ENCODE measurements around the gene ACAA1.

The ACAA1 gene

DNA sequence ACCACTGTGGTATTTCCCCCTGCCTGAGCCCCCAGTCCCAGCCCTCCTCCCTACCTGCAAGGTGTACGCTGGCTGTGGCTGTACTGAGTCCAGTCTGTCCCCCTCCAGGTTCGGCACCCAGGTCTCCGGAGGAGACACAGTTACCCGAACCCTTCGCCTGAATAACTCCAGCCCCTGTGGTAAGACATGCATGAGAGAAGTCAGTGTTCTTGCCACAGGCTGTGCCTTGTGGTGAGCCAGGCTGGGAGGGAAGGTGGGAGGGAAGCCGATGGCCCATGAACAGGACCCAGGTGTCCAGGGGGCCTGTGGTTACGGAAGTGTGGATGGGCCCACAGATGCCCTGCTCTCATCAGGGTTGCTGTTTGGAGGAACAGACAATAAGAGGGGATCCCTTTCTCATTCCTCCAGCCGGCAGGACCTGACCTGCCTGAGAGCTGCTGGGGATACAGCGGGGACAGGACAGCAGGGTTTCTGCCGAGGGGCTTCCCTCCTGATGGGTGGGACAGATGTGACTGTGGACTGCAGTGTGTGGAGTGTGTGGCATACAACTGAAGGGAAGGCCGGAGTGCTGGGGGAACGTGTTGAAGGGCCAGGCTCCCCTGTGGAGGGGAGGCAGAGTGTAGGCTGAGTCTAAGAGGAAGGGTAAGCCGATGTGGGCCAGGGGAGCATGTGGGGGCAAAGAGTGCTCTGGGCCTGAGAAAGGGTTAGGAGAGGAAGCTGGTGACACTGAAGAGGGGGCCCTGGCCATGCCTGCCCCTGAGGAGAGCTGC is 21.9 kb downstream of the ACAA1 start:
- Histone ChIP-seq H3K9ac (ENCODE audit: low read depth, low read length) (no peak overlapping the region), H3K27me3 (ENCODE audit: insufficient read depth, low read length) (0 out of 2 replicates have a peak, but pooled peaks cover 4% of the 10 kb centered on the region), H3K4me3 (ENCODE audit: low read length) (no peak overlapping the region), H3K9me3 (ENCODE audit: insufficient read depth, low read depth, low read length) (no peaks in the 10 kb centered on the region), H3K36me3 (ENCODE audit: insufficient read depth, low read depth, low read length) (no peaks in the 10 kb centered on the region), H3K4me1 (ENCODE audit: insufficient read depth, low read length) (no peaks in the 10 kb centered on the region), H3K27ac (ENCODE audit: low read length) (no peak overlapping the region)

- Histone ChIP-seq H3K36me3 (ENCODE audit: insufficient read depth, low read depth, low read length) (no peaks in the 10 kb centered on the region), H3K4me1 (ENCODE audit: insufficient read depth, low read length) (no peaks in the 10 kb centered on the region), H3K9ac (ENCODE audit: low read depth, low read length) (no peak overlapping the region), H3K9me3 (ENCODE audit: insufficient read depth, low read depth, low read length) (no peaks in the 10 kb centered on the region), H3K4me3 (ENCODE audit: low read length) (no peak overlapping the region), H3K27me3 (ENCODE audit: insufficient read depth, low read length) (0 out of 2 replicates have a peak, but pooled peaks cover 4% of the 10 kb centered on the region), H3K27ac (ENCODE audit: low read length) (no peak overlapping the region)
Observed at GRCh38 chr3:38114052-38114874, 22.7 kb downstream of the ACAA1 start.

- Histone ChIP-seq H3K9me3 (ENCODE audit: insufficient read depth, low read depth, low read length) (no peaks in the 10 kb centered on the region), H3K27ac (ENCODE audit: low read length) (no peak overlapping the region), H3K4me3 (ENCODE audit: low read length) (no peak overlapping the region), H3K9ac (ENCODE audit: low read depth, low read length) (no peak overlapping the region), H3K4me1 (ENCODE audit: insufficient read depth, low read length) (no peaks in the 10 kb centered on the region), H3K27me3 (ENCODE audit: insufficient read depth, low read length) (0 out of 2 replicates have a peak, but pooled peaks cover 4% of the 10 kb centered on the region), H3K36me3 (ENCODE audit: insufficient read depth, low read depth, low read length) (no peaks in the 10 kb centered on the region)
Observed at GRCh38 chr3:38112378-38112761, 24.6 kb downstream of the ACAA1 start.

DNA sequence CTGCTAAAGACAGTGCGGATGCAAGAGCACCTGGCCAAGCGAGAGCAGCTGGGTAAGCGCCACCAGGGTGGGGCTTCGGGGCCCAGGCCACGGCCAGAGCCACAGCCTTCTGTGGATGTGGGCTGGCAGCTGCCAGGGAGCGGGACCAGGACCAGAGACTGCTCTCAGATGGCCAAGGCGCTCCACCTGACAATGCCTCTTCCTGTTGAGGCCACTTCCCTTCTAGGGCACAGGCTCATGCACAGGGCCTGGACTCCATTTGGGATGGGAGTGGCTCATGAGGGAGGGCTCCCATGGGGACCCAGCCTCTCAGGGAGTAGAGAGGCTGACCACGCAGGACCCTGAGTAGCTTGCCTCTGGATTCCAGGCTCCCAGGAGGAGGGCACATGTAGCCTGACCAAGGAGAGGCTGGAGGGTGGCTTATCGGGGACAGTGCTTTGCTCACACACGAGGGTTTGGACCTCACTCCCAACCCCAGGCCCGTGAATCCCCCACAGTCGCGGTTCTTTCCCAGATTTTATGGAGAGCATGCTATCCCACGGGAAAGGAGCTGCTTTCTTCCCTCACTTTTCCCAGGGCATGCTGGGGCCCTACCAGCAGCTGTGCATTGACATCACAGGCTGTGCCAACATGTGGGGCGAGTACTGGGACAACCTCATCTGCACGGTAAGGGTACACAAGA is 25.1 kb downstream of the ACAA1 start:
- H3K9me3 ChIP-seq (ENCODE audit: insufficient read depth, low read depth, low read length) = no peaks in the 10 kb centered on the region
- no peak overlapping the region for H3K4me3 ChIP-seq (ENCODE audit: low read length)
- no peak overlapping the region for H3K27ac ChIP-seq (ENCODE audit: low read length)
- 0 out of 2 replicates have a peak, but pooled peaks cover 4% of the 10 kb centered on the region for H3K27me3 ChIP-seq (ENCODE audit: insufficient read depth, low read length)
- no peak overlapping the region for H3K9ac ChIP-seq (ENCODE audit: low read depth, low read length)
- H3K36me3 ChIP-seq (ENCODE audit: insufficient read depth, low read depth, low read length) = no peaks in the 10 kb centered on the region
- H3K4me1 ChIP-seq (ENCODE audit: insufficient read depth, low read length) = no peaks in the 10 kb centered on the region

- no peaks in the 10 kb centered on the region for H3K4me1 ChIP-seq (ENCODE audit: insufficient read depth, low read length)
- no peak overlapping the region for H3K9ac ChIP-seq (ENCODE audit: low read depth, low read length)
- no peaks in the 10 kb centered on the region for H3K36me3 ChIP-seq (ENCODE audit: insufficient read depth, low read depth, low read length)
- 0 out of 2 replicates have a peak, but pooled peaks cover 4% of the 10 kb centered on the region for H3K27me3 ChIP-seq (ENCODE audit: insufficient read depth, low read length)
- no peaks in the 10 kb centered on the region for H3K9me3 ChIP-seq (ENCODE audit: insufficient read depth, low read depth, low read length)
- no peak overlapping the region for H3K4me3 ChIP-seq (ENCODE audit: low read length)
- no peak overlapping the region for H3K27ac ChIP-seq (ENCODE audit: low read length)
Observed at GRCh38 chr3:38111201-38111600, 25.7 kb downstream of the ACAA1 start.

- no peaks in the 10 kb centered on the region for H3K36me3 ChIP-seq (ENCODE audit: insufficient read depth, low read depth, low read length)
- no peak overlapping the region for H3K4me3 ChIP-seq (ENCODE audit: low read length)
- H3K9ac ChIP-seq (ENCODE audit: low read depth, low read length) = no peak overlapping the region
- H3K27me3 ChIP-seq (ENCODE audit: insufficient read depth, low read length) = 0 out of 2 replicates have a peak, but pooled peaks cover 4% of the 10 kb centered on the region
- H3K27ac ChIP-seq (ENCODE audit: low read length) = no peak overlapping the region
- no peaks in the 10 kb centered on the region for H3K4me1 ChIP-seq (ENCODE audit: insufficient read depth, low read length)
- H3K9me3 ChIP-seq (ENCODE audit: insufficient read depth, low read depth, low read length) = no peaks in the 10 kb centered on the region; the same call in 1 of the 2 replicates
Observed at GRCh38 chr3:38110314-38111050, 26.4 kb downstream of the ACAA1 start.

GRCh38 chr3:38109580-38110313 is 27.2 kb downstream of the ACAA1 start:
- H3K27me3 ChIP-seq (ENCODE audit: insufficient read depth, low read length) = 0 out of 2 replicates have a peak, but pooled peaks cover 1% of the 10 kb centered on the region
- no peaks in the 10 kb centered on the region for H3K36me3 ChIP-seq (ENCODE audit: insufficient read depth, low read depth, low read length)
- H3K9ac ChIP-seq (ENCODE audit: low read depth, low read length) = no peak overlapping the region
- H3K4me3 ChIP-seq (ENCODE audit: low read length) = no peak overlapping the region
- H3K4me1 ChIP-seq (ENCODE audit: insufficient read depth, low read length) = no peaks in the 10 kb centered on the region
- H3K27ac ChIP-seq (ENCODE audit: low read length) = no peak overlapping the region
- H3K9me3 ChIP-seq (ENCODE audit: insufficient read depth, low read depth, low read length) = no peaks in the 10 kb centered on the region; the same call in 1 of the 2 replicates

- Histone ChIP-seq H3K4me3 (ENCODE audit: low read length) (no peak overlapping the region), H3K27me3 (ENCODE audit: insufficient read depth, low read length) (no peaks in the 10 kb centered on the region), H3K36me3 (ENCODE audit: insufficient read depth, low read depth, low read length) (no peaks in the 10 kb centered on the region), H3K27ac (ENCODE audit: low read length) (no peak overlapping the region), H3K4me1 (ENCODE audit: insufficient read depth, low read length) (no peaks in the 10 kb centered on the region), H3K9ac (ENCODE audit: low read depth, low read length) (no peak overlapping the region), H3K9me3 (ENCODE audit: insufficient read depth, low read depth, low read length) (no peaks in the 10 kb centered on the region; the same call in 1 of the 2 replicates)
Observed at GRCh38 chr3:38108649-38109579, 28.0 kb downstream of the ACAA1 start.

DNA sequence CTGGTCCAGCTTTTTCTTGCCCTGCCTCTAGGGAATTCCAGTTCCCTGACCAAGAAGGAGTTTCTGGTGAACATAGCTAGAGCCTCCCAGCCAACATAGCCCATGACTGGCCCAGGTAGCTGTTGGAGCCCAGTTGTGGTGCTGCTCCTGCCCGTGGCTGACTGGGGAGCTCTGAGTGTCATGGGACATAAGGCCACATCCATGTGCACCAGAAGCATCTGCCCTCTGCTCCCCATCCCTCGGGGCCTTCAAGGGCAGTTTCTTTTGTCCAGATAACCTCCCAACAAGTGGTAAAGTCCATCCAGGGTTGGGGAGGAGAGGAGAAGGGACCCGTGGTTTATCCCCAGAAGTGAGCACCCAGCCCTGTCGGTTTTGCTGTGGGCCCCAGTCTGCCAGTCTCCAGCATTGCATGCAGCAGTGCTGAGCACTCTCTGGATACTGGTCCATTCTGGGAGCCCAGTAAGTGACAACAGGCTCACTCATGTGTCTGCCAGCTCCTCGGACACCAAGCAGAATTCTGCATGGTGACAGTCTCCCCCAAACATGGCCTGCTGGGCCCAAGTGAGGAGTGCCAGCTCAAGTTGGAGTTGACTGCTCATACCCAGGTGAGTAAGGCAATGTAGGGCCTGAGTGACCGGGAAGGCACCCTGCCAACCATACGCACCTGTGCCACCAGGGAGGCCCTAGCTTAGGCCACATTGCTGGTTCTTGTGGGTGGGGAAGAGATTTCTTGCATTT is 28.8 kb downstream of the ACAA1 start:
- Histone ChIP-seq H3K27me3 (ENCODE audit: insufficient read depth, low read length) (no peaks in the 10 kb centered on the region), H3K36me3 (ENCODE audit: insufficient read depth, low read depth, low read length) (no peaks in the 10 kb centered on the region), H3K4me3 (ENCODE audit: low read length) (no peak overlapping the region), H3K27ac (ENCODE audit: low read length) (no peak overlapping the region), H3K9me3 (ENCODE audit: insufficient read depth, low read depth, low read length) (no peaks in the 10 kb centered on the region; the same call in 1 of the 2 replicates), H3K4me1 (ENCODE audit: insufficient read depth, low read length) (no peaks in the 10 kb centered on the region), H3K9ac (ENCODE audit: low read depth, low read length) (no peak overlapping the region)
